Liver (tissue), 9 donors: ENCODE data around the gene CDH13. TPM values are rescaled to one million over a fixed set of nuclear protein-coding genes. Genes with fewer than 3 reads are reported as not detected.

Source experiments
- DNase-seq: peaks from one replicate; pipeline ENCODE4 v3.0.0-alpha.2; 2017; ENCODE audit warnings: low spot score
- H3K27ac ChIP-seq, 2 donors: one replicate each; pipeline ENCODE4 v1.7.0; 2013; ENCODE audit warnings: inconsistent platforms in 2 of 2, low read length in 2 of 2, control low read depth in 1 of 2, low read depth in 1 of 2, mild to moderate bottlenecking in 1 of 2
- H3K27me3 ChIP-seq, 4 donors: one replicate each; pipeline versions ENCODE4 v1.6.1 to v1.7.0; 2013; ENCODE audit warnings: low read length in 3 of 4, inconsistent platforms in 1 of 4, mild to moderate bottlenecking in 1 of 4, moderate library complexity in 1 of 4; ENCODE audit not compliant: control insufficient read depth in 4 of 4, insufficient read depth in 4 of 4
- H3K36me3 ChIP-seq, 4 donors: one replicate each; pipeline versions ENCODE4 v1.6.1 to v1.7.0; 2013; ENCODE audit warnings: low read length in 3 of 4, mild to moderate bottlenecking in 3 of 4, low read depth in 1 of 4, moderate library complexity in 1 of 4; ENCODE audit not compliant: control insufficient read depth in 4 of 4, insufficient read depth in 3 of 4
- H3K4me1 ChIP-seq, 4 donors: one replicate each; pipeline versions ENCODE4 v1.6.1 to v1.7.0; 2013; ENCODE audit warnings: low read length in 3 of 4, mild to moderate bottlenecking in 3 of 4, moderate library complexity in 1 of 4; ENCODE audit not compliant: control insufficient read depth in 4 of 4, insufficient read depth in 4 of 4
- H3K4me3 ChIP-seq, 3 donors: one replicate each; pipeline versions ENCODE4 v1.6.1 to v1.7.0; 2013; ENCODE audit warnings: low read length in 3 of 3, control low read depth in 1 of 3, low read depth in 1 of 3, mild to moderate bottlenecking in 1 of 3
- H3K9ac ChIP-seq, 2 donors: one replicate each; pipeline ENCODE4 v1.7.0; 2013; ENCODE audit warnings: low read length in 2 of 2, mild to moderate bottlenecking in 2 of 2, moderate library complexity in 2 of 2, control low read depth in 1 of 2, low read depth in 1 of 2
- H3K9me3 ChIP-seq, 4 donors: one replicate each; pipeline versions ENCODE4 v1.6.1 to v1.7.0; 2013; ENCODE audit warnings: low read length in 3 of 4; ENCODE audit not compliant: control insufficient read depth in 4 of 4
- EGR1 ChIP-seq, 2 donors: IDR thresholded peaks; 2 replicates each; pipeline ENCODE4 v1.6.1; 2016 to 2018; ENCODE audit warnings: antibody characterized with exemption in 2 of 2, low read depth in 2 of 2
- FOXA1 ChIP-seq: IDR thresholded peaks from 2 replicates; pipeline ENCODE4 v1.6.1; 2016; ENCODE audit warnings: antibody characterized with exemption
- FOXA2 ChIP-seq: IDR thresholded peaks from 2 replicates; pipeline ENCODE4 v1.6.1; 2016; ENCODE audit warnings: antibody characterized with exemption
- GABPA ChIP-seq, 2 donors: IDR thresholded peaks in 1 of 2; conservative IDR thresholded peaks in 1 of 2; 2 replicates each; pipeline ENCODE4 v1.6.1; 2016; ENCODE audit warnings: antibody characterized with exemption in 2 of 2, mild to moderate bottlenecking in 1 of 2, moderate library complexity in 1 of 2
- HNF4A ChIP-seq, 2 donors: conservative IDR thresholded peaks; 2 replicates each; pipeline ENCODE4 v1.6.1; 2016; ENCODE audit warnings: antibody characterized with exemption in 2 of 2, mild to moderate bottlenecking in 2 of 2
- HNF4G ChIP-seq: IDR thresholded peaks from 2 replicates; pipeline ENCODE4 v1.6.1; 2016; ENCODE audit warnings: antibody characterized with exemption
- JUND ChIP-seq, 2 donors: IDR thresholded peaks; 2 replicates each; pipeline ENCODE4 v1.6.1; 2016; ENCODE audit warnings: antibody characterized with exemption in 2 of 2
- NR2F2 ChIP-seq: IDR thresholded peaks from 2 replicates; pipeline ENCODE4 v1.6.1; 2016; ENCODE audit warnings: antibody characterized with exemption
- RAD21 ChIP-seq, 2 donors: IDR thresholded peaks; 2 replicates each; pipeline ENCODE4 v1.6.1; 2016; ENCODE audit warnings: antibody characterized with exemption in 2 of 2, mild to moderate bottlenecking in 2 of 2
- RXRA ChIP-seq, 2 donors: IDR thresholded peaks; 2 replicates each; pipeline ENCODE4 v1.6.1; 2017 to 2018; ENCODE audit warnings: antibody characterized with exemption in 2 of 2, mild to moderate bottlenecking in 1 of 2
- SP1 ChIP-seq: IDR thresholded peaks from 2 replicates; pipeline ENCODE4 v1.6.1; 2018; ENCODE audit warnings: antibody characterized with exemption, mild to moderate bottlenecking
- YY1 ChIP-seq: IDR thresholded peaks from 2 replicates; pipeline ENCODE4 v1.6.1; 2016; ENCODE audit warnings: antibody characterized with exemption, mild to moderate bottlenecking
- WGBS: extraction: QIAGEN DNeasy Blood & Tissue Kit; methylation state at CpG from one replicate; pipeline ENCODE4 v1.1.7; 2013; 5-methylcytosine and 5-hydroxymethylcytosine counted together
- polyA plus RNA-seq, 2 donors: library from polyadenylated mRNA; stranded (reverse) in 1 of 2; unstranded in 1 of 2; fragments of 200-250 nt in 1 of 2; fragments of >200 nt in 1 of 2; fragmentation: Nextera tagmentation in 1 of 2; extraction: Ambion mirVana in 1 of 2; gene quantifications; one replicate each; pipeline versions ENCODE4 v1.2.1 to v1.2.3, GENCODE V29; 2013 to 2015
- total RNA-seq, 2 donors: library from RNA; depleted of rRNA; stranded (reverse); fragments of >200 nt; gene quantifications; one replicate each; pipeline ENCODE4 v1.2.3, GENCODE V29; 2014
- TF ChIP-seq, protein P1 (sequence below): IDR thresholded peaks from 2 replicates; pipeline ENCODE4 v1.6.1; 2016; ENCODE audit warnings: antibody characterized with exemption
- TF ChIP-seq, protein P2 (sequence below): fragments of 150-350 bp; IDR thresholded peaks from 2 replicates; pipeline ENCODE4 v1.5.1; 2017; ENCODE audit warnings: improper control_type of control experiment, low read depth, low read length; ENCODE audit not compliant: missing input control
- TF ChIP-seq, protein P3 (sequence below): IDR thresholded peaks from 2 replicates; pipeline ENCODE4 v1.6.1; 2016; ENCODE audit warnings: antibody characterized with exemption
- donor health status: healthy.
- donor health status: healthy.
- donor health status: healthy.
- donor health status: healthy.
- donor health status: healthy.

The CDH13 gene
- total and polyA plus RNA-seq, 4 donors = 0.21 to 1.5 (median 0.58) TPM

DNA sequence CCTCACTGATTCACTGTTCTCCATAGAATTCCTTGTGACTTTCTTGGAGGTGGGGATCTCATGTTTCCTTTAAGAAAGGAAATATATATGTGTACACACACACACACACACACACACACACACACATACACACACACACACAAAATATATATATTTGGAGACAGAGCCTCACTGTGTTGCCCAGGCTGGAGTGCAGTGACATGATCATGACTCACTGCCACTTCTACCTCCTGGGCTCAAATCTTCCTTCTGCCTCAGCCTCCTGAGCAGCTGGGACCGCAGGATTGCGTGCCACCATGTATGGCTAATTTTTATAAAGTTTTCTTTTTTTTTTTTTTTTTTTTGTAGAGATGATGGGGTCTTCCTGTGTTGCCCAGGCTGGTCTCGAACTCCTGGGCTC lies 45.9 kb downstream of the CDH13 start:
- no peaks in the 10 kb centered on the region for H3K36me3 ChIP-seq
- H3K4me3 ChIP-seq = no peak overlapping the region
- peaks cover 0 to 5% (median 0%) of the 10 kb centered on the region in 4 donors for H3K27me3 ChIP-seq
- H3K9me3 ChIP-seq = no peaks in the 10 kb centered on the region
- no peaks in the 10 kb centered on the region for H3K4me1 ChIP-seq
- DNase-seq = no peak
- 80% methylated on average over 3 of the region's 3 CpGs for WGBS
- TF ChIP-seq FOXA2 (no peak), HNF4G (no peak), NR2F2 (no peak), EGR1 (IDR thresholded peaks at IDR 0.05; ENCODE audit: low read depth in 2 of 2) (no peak), FOXA1 (no peak)
- TF ChIP-seq, protein P1, sequence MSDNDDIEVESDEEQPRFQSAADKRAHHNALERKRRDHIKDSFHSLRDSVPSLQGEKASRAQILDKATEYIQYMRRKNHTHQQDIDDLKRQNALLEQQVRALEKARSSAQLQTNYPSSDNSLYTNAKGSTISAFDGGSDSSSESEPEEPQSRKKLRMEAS = no peak
- no peak overlapping the region for H3K9ac ChIP-seq
- no peak overlapping the region for H3K27ac ChIP-seq

DNA sequence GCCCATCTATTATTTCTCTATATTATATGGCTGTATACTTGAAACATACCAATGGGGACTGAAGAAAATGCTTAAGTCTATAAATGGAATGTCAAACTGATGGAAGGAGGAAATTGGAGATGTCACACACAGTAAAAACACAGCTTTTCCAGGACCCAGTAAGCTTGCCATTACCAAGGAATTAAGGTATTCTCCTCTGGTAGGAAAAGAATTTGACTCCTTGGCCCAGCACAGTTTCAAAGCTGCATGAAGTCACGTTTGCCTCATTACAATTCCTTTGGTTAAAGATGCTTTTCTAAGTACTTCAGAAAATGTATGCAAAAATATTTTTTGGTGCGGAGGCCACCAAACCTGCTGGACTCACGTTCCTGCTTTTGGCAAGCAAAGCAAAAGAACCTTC lies 48.5 kb downstream of the CDH13 start:
- Histone ChIP-seq H3K27me3 (peaks cover 0 to 2% (median 0%) of the 10 kb centered on the region in 4 donors), H3K9ac (no peak overlapping the region), H3K27ac (no peak overlapping the region), H3K4me3 (no peak overlapping the region), H3K36me3 (no peaks in the 10 kb centered on the region), H3K9me3 (no peaks in the 10 kb centered on the region), H3K4me1 (no peaks in the 10 kb centered on the region)
- TF ChIP-seq FOXA2 (no peak), SP1 (no peak), GABPA (IDR thresholded peaks at IDR 0.05 in 1 of 2, conservative IDR thresholded peaks at IDR 0.05 in 1 of 2) (no peak), RXRA (IDR thresholded peaks at IDR 0.05) (no peak), HNF4A (conservative IDR thresholded peaks at IDR 0.05) (no peak), RAD21 (IDR thresholded peaks at IDR 0.05) (no peak)
- TF ChIP-seq, protein P2, sequence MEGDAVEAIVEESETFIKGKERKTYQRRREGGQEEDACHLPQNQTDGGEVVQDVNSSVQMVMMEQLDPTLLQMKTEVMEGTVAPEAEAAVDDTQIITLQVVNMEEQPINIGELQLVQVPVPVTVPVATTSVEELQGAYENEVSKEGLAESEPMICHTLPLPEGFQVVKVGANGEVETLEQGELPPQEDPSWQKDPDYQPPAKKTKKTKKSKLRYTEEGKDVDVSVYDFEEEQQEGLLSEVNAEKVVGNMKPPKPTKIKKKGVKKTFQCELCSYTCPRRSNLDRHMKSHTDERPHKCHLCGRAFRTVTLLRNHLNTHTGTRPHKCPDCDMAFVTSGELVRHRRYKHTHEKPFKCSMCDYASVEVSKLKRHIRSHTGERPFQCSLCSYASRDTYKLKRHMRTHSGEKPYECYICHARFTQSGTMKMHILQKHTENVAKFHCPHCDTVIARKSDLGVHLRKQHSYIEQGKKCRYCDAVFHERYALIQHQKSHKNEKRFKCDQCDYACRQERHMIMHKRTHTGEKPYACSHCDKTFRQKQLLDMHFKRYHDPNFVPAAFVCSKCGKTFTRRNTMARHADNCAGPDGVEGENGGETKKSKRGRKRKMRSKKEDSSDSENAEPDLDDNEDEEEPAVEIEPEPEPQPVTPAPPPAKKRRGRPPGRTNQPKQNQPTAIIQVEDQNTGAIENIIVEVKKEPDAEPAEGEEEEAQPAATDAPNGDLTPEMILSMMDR = no peak
- TF ChIP-seq, protein P1 = no peak
- 66% methylated on average over 3 of the region's 3 CpGs for WGBS
- DNase-seq = no peak

DNA sequence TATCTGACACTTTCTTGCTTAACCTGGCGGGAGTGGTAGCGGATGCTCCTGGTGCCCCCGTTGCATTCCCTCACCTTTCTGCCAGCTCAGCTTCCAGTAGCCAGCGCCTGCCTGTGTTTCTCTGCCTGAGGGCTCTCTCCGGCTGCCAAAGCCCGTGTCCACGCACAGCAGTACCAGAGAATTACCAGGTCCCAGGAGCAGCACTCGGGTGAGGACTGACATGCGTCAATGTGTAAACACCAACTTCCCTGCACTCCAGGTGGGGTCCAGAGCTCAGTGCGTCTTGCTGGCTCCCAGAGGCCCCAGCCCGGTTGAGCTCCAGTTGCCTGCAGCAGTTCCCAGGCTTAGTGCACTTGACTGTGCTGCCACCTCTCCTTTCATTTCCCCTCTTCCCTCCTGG lies 54.8 kb downstream of the CDH13 start:
- WGBS = 59% methylated on average over 11 of the region's 11 CpGs
- Histone ChIP-seq H3K9me3 (no peaks in the 10 kb centered on the region), H3K27me3 (peaks cover 0 to 4% (median 0%) of the 10 kb centered on the region in 4 donors), H3K9ac (no peak overlapping the region), H3K4me1 (no peaks in the 10 kb centered on the region), H3K4me3 (no peak overlapping the region), H3K27ac (no peak overlapping the region), H3K36me3 (no peaks in the 10 kb centered on the region)
- TF ChIP-seq, protein P1 = no peak
- TF ChIP-seq, protein P3, sequence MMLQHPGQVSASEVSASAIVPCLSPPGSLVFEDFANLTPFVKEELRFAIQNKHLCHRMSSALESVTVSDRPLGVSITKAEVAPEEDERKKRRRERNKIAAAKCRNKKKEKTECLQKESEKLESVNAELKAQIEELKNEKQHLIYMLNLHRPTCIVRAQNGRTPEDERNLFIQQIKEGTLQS = no peak
- TF ChIP-seq NR2F2 = no peak
- no peak for TF ChIP-seq JUND (IDR thresholded peaks at IDR 0.05)
- TF ChIP-seq RXRA (IDR thresholded peaks at IDR 0.05) = no peak
- TF ChIP-seq EGR1 (IDR thresholded peaks at IDR 0.05; ENCODE audit: low read depth in 2 of 2) = no peak
- no peak for TF ChIP-seq HNF4G
- TF ChIP-seq YY1 = no peak
- TF ChIP-seq FOXA2 = no peak
- no peak for DNase-seq
